ENCODE data around the gene HHLA2. TPM values are rescaled to one million over a fixed set of nuclear protein-coding genes. Genes with fewer than 3 reads are reported as not detected.
"Not testable (repeated sequence)": the region's sequence is repeated elsewhere in the genome, so short reads cannot be mapped to it uniquely, and the experiment has no call there.

The HHLA2 gene
- total RNA-seq, 1 donor from 2014 or later: not detected

- Mint-ChIP-seq H3K4me3 (ENCODE audit: unreplicated experiment) (no peak overlapping the region), H3K27me3 (ENCODE audit: unreplicated experiment) (no peaks in the 10 kb centered on the region), H3K27ac (ENCODE audit: unreplicated experiment) (no peak overlapping the region), H3K36me3 (ENCODE audit: low read depth, unreplicated experiment) (no peaks in the 10 kb centered on the region), H3K9me3 (ENCODE audit: unreplicated experiment) (no peaks in the 10 kb centered on the region), H3K4me1 (ENCODE audit: unreplicated experiment) (no peaks in the 10 kb centered on the region)
- no peak for TF ChIP-seq CTCF (IDR thresholded peaks at IDR 0.05; ENCODE audit: unreplicated experiment)
- no peak for DNase-seq (ENCODE audit: low spot score)
Observed at GRCh38 chr3:108378153-108378951, 82.0 kb downstream of the HHLA2 start.

GRCh38 chr3:108378952-108379342 is 82.6 kb downstream of the HHLA2 start:
- not testable (repeated sequence) for DNase-seq (ENCODE audit: low spot score); H3K9me3 Mint-ChIP-seq (ENCODE audit: unreplicated experiment); H3K36me3 Mint-ChIP-seq (ENCODE audit: low read depth, unreplicated experiment); H3K4me3 Mint-ChIP-seq (ENCODE audit: unreplicated experiment); H3K4me1 Mint-ChIP-seq (ENCODE audit: unreplicated experiment); H3K27me3 Mint-ChIP-seq (ENCODE audit: unreplicated experiment); H3K27ac Mint-ChIP-seq (ENCODE audit: unreplicated experiment)

GRCh38 chr3:108380128-108380795 is 83.9 kb downstream of the HHLA2 start:
- no peaks in the 10 kb centered on the region for H3K36me3 Mint-ChIP-seq (ENCODE audit: low read depth, unreplicated experiment)
- no peak overlapping the region for H3K4me3 Mint-ChIP-seq (ENCODE audit: unreplicated experiment)
- no peaks in the 10 kb centered on the region for H3K9me3 Mint-ChIP-seq (ENCODE audit: unreplicated experiment)
- H3K27ac Mint-ChIP-seq (ENCODE audit: unreplicated experiment): no peak overlapping the region
- no peak for TF ChIP-seq CTCF (IDR thresholded peaks at IDR 0.05; ENCODE audit: unreplicated experiment)
- H3K4me1 Mint-ChIP-seq (ENCODE audit: unreplicated experiment): no peaks in the 10 kb centered on the region
- DNase-seq (ENCODE audit: low spot score): no peak
- H3K27me3 Mint-ChIP-seq (ENCODE audit: unreplicated experiment): no peaks in the 10 kb centered on the region

- Mint-ChIP-seq H3K9me3 (ENCODE audit: unreplicated experiment) (no peaks in the 10 kb centered on the region), H3K27me3 (ENCODE audit: unreplicated experiment) (no peaks in the 10 kb centered on the region), H3K36me3 (ENCODE audit: low read depth, unreplicated experiment) (no peaks in the 10 kb centered on the region), H3K27ac (ENCODE audit: unreplicated experiment) (no peak overlapping the region), H3K4me3 (ENCODE audit: unreplicated experiment) (no peak overlapping the region), H3K4me1 (ENCODE audit: unreplicated experiment) (no peaks in the 10 kb centered on the region)
- DNase-seq (ENCODE audit: low spot score): no peak
- TF ChIP-seq CTCF (IDR thresholded peaks at IDR 0.05; ENCODE audit: unreplicated experiment): no peak
Observed at GRCh38 chr3:108381529-108382140, 85.3 kb downstream of the HHLA2 start.

- no peaks in the 10 kb centered on the region for H3K36me3 Mint-ChIP-seq (ENCODE audit: low read depth, unreplicated experiment)
- no peaks in the 10 kb centered on the region for H3K9me3 Mint-ChIP-seq (ENCODE audit: unreplicated experiment)
- TF ChIP-seq CTCF (IDR thresholded peaks at IDR 0.05; ENCODE audit: unreplicated experiment): no peak
- H3K27ac Mint-ChIP-seq (ENCODE audit: unreplicated experiment): no peak overlapping the region
- DNase-seq (ENCODE audit: low spot score): no peak
- no peak overlapping the region for H3K4me3 Mint-ChIP-seq (ENCODE audit: unreplicated experiment)
- H3K4me1 Mint-ChIP-seq (ENCODE audit: unreplicated experiment): no peaks in the 10 kb centered on the region
- H3K27me3 Mint-ChIP-seq (ENCODE audit: unreplicated experiment): no peaks in the 10 kb centered on the region
Observed at GRCh38 chr3:108383306-108383705, 87.0 kb downstream of the HHLA2 start.
